Kidney glomerular epithelial cell (primary cell): ENCODE data around the gene UST.
"Not testable (repeated sequence)": the region's sequence is repeated elsewhere in the genome, so short reads cannot be mapped to it uniquely, and the experiment has no call there.

Experiments
- DNase-seq: peaks from one replicate; lab custom pipeline; 2025; lab: John Stamatoyannopoulos, UW

The UST gene

GRCh38 chr6:148736774-148737412 lies 9.9 kb upstream of the UST start:
- DNase-seq: no peak

GRCh38 chr6:148737806-148738205 lies 9.0 kb upstream of the UST start:
- DNase-seq: no peak

GRCh38 chr6:148738946-148739821 lies 7.6 kb upstream of the UST start:
- no peak for DNase-seq

DNA sequence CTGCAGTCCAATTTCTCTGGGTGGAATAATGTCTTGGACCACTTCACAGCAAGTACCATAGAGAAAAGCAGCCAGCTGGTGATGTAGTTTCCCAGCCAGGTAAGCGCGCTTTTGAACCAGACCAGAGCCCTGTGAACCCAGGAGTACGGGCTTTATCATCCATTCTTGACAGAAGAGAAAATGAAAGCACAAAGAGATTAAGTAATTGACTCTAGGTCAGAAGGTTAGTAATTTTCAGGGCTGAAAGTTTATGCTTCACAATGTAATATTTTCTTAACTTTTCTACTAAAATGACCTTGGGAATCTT lies 7.1 kb upstream of the UST start:
- DNase-seq: no peak

- DNase-seq: no peak
Measured at GRCh38 chr6:148743476-148743875, 3.4 kb upstream of the UST start.

GRCh38 chr6:148745926-148746325 lies 904 bp upstream of the UST start:
- no peak for DNase-seq

DNA sequence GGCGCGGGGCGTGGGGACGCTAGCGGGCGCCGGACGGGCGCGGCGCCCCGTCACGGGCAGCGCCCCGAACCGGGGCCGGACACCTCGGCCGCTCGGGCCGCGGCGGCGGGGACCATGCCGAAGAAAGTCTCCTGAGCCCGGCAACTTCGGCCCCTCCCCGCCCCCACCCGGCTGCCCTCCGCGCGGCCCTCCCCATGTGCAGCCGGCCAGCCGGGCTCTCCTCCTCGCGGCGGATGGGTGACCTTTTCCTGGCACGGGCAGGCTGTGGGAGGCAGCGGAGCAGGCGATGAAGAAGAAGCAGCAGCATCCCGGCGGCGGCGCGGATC lies 278 bp downstream of the UST start:
- no peak for DNase-seq

- peak; percentile 10 for DNase-seq
Measured at GRCh38 chr6:148747471-148748165, 788 bp downstream of the UST start.

GRCh38 chr6:148749674-148750073 lies 2.8 kb downstream of the UST start:
- no peak for DNase-seq

GRCh38 chr6:148750838-148751792 lies 4.3 kb downstream of the UST start:
- no peak for DNase-seq

- DNase-seq: no peak
Measured at GRCh38 chr6:148751793-148752170, 5.0 kb downstream of the UST start.

- DNase-seq: not testable (repeated sequence)
Measured at GRCh38 chr6:148755379-148755778, 8.5 kb downstream of the UST start.

DNA sequence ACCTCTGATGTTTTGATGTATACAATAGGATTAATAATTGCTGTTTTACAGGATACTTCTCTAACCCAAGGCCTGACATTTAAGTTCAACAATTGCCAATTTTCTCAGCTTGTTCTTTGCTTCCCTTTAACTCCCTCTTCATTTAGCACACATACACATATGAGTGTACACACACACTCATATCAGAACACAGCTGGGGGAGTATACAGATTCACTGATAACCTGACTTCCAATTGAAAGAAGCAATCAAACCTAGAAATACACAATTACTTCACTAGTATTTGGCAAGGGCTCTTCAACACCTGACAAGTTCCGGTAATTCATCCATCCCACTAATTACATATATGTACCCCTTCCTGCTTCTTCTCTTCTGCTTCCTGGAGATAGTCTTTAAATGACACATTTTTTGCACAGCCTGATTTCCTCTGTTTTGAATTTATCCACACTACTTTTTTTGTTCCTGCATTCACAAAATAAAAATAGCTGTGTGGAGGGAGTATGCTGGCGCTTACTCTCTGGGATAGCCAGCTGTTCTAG lies 11.2 kb downstream of the UST start:
- no peak for DNase-seq

- no peak for DNase-seq
Measured at GRCh38 chr6:148758492-148758891, 11.7 kb downstream of the UST start.

DNA sequence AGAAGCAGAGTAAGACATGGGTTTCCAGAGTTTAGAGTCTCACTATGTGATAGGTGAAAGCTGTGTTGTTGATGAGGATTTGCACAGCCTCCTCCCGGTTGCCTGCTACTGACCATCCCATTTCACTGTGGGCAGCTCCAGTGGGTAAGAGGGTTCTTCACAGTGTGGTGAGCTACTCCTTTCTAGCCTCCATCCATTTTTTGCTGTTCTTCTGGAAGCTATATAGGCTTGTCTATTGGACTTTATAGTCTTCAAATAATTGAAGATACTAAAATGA lies 13.4 kb downstream of the UST start:
- DNase-seq: no peak

- peak; percentile 64 for DNase-seq
Measured at GRCh38 chr6:148760568-148761526, 14.0 kb downstream of the UST start.

DNA sequence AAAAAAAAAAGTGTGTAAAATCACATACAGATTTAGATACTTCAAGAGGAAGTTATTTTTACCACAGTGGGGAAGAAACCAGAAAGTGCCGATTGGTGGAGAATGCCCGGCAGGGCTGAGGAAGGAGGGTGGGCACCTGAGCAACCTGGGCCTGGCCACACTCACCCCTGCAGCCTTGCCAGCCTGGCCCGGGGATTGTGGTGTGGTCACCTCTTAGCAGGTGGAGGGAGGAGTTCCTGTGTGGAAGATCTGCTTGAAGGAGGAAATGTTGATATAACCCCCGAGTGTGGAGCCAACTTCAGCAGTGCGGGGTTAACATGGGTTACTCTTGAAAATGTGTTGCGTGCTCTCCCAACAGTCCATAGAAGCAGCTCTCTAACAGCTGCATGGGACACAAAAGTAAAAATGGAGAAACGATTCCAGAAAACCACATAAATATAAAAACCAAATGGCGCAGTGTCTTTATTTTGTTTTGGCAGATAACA lies 14.7 kb downstream of the UST start:
- peak; percentile 42 for DNase-seq

DNA sequence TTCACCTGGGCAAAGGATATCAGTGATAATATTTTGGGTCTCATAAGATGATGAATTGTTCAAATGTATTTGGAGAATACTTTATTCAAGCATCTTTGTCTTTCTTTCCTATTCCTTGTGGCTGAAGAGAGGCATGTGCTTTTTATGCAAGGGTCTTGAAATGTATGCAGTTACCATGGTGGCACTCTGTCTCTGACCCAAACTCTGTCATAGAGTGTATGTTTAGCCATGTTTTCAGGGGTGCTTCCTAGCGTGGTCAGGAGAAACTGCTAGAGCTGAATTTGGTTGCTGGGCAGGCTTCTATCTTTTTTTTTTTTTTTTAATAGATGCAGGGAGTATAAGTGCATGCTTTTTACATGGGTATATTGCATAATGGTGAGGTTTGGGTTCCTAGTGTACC lies 15.4 kb downstream of the UST start:
- DNase-seq: no peak

DNA sequence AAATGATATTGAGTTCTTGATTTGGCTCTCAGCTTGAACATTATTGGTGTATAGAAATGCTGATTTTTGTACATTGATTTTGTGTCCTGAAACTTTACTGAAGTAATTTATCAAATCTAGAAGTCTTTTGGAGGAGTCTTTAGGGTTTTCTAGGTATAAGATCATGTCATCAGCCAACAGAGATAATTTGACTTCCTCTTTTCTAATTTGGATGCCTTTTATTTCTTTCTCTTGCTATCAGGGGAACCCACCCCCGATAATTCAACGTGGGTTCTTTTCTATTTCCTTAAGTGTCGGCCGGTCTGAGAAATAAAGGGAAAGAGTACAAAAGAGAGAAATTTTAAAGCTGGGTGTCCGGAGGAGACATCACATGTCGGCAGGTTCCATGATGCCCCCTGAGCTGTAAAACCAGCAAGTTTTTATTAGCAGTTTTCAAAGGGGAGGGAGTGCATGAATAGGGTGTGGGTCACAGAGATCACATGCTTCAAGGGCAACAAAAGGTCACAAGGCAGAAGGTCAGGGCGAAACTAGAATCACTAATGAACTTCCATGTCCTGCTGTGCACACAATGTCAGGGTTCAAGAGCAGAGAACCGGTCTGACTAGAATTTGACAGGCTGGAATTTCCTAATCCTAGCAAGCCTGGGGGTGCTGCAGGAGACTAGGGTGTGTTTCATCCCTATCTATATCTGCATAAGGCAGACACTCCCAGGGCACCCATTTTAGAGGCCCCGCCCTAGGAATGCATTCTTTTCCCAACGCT lies 17.6 kb downstream of the UST start:
- DNase-seq: not testable (repeated sequence)
